Inflammatory macrophage treated with lipopolysaccharide for 4 hours (primary cell): ENCODE data around the gene DDIAS.
"Not testable (repeated sequence)": the region's sequence is repeated elsewhere in the genome, so short reads cannot be mapped to it uniquely, and the experiment has no call there.

Experiments used
- DNase-seq: peaks from one replicate; pipeline ENCODE4 v3.0.0-alpha.2; 2020

The DDIAS gene

GRCh38 chr11:82970507-82971083, 69.1 kb downstream of the DDIAS start:
- DNase-seq: not testable (repeated sequence)

GRCh38 chr11:82971519-82971946, 70.0 kb downstream of the DDIAS start:
- DNase-seq: not testable (repeated sequence)

- no peak for DNase-seq
Measured at GRCh38 chr11:82972103-82972502, 70.6 kb downstream of the DDIAS start.

GRCh38 chr11:82974135-82974534, 72.6 kb downstream of the DDIAS start:
- no peak for DNase-seq

- DNase-seq: no peak
Measured at GRCh38 chr11:82974851-82975250, 73.3 kb downstream of the DDIAS start.

GRCh38 chr11:82975882-82976281, 74.3 kb downstream of the DDIAS start:
- no peak for DNase-seq

GRCh38 chr11:82976786-82977185, 75.2 kb downstream of the DDIAS start:
- no peak for DNase-seq

GRCh38 chr11:82978422-82979099, 77.0 kb downstream of the DDIAS start:
- DNase-seq: no peak

- no peak for DNase-seq
Measured at GRCh38 chr11:82979824-82980223, 78.3 kb downstream of the DDIAS start.

GRCh38 chr11:82980292-82980691, 78.8 kb downstream of the DDIAS start:
- no peak for DNase-seq

GRCh38 chr11:82980947-82981346, 79.4 kb downstream of the DDIAS start:
- no peak for DNase-seq

GRCh38 chr11:82981852-82982251, 80.3 kb downstream of the DDIAS start:
- no peak for DNase-seq
